RWPE1 (cell line): Measurements from ENCODE around the gene KLF18.

Experiments
- CTCF ChIA-PET: fragments of 350-600 bp; sonication (Branson Sonifier 250); formaldehyde crosslinking; extraction: SDS; loops from one replicate; lab custom pipeline; 2021; lab: Yijun Ruan, JAX
- POLR2A ChIA-PET: fragments of 400-600 bp; formaldehyde crosslinking; extraction: SDS; loops from one replicate; lab custom pipeline; 2020; ENCODE audit warnings: antibody characterized with exemption; ENCODE audit not compliant: low non-redundant PET; lab: Yijun Ruan, JAX
- DNase-seq: peaks from one replicate; pipeline ENCODE4 v3.0.0; 2012; ENCODE audit warnings: low spot score
- H3K27ac ChIP-seq: fragments of 450-650 bp; 2 replicates; pipeline ENCODE4 v1.5.1; 2017
- TF ChIP-seq, protein P1 (sequence below): fragments of 450-650 bp; conservative IDR thresholded peaks from 2 replicates; pipeline ENCODE4 v1.5.1; 2017; ENCODE audit warnings: low read depth, mild to moderate bottlenecking

KLF18 gene

DNA sequence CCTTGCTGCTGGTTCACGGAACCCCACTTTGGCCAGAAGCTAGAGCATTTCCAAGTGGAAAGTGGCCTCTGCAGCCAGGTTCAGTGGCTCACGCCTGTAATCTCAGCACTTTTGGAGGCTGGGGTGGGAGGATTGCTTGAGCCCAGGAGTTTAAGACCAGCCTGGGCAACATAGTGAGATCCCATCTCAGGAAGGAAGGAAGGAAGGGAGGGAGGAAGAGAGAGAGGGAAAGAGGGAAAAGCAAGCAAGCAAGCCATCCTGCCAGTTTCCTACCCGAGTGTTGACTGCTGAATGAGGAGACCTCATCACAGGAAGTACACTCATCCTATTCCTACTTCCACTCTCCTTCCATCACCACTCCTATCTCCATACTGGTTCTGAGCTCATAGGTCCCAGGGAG, 35.6 kb downstream of the KLF18 start:
- TF ChIP-seq, protein P1, sequence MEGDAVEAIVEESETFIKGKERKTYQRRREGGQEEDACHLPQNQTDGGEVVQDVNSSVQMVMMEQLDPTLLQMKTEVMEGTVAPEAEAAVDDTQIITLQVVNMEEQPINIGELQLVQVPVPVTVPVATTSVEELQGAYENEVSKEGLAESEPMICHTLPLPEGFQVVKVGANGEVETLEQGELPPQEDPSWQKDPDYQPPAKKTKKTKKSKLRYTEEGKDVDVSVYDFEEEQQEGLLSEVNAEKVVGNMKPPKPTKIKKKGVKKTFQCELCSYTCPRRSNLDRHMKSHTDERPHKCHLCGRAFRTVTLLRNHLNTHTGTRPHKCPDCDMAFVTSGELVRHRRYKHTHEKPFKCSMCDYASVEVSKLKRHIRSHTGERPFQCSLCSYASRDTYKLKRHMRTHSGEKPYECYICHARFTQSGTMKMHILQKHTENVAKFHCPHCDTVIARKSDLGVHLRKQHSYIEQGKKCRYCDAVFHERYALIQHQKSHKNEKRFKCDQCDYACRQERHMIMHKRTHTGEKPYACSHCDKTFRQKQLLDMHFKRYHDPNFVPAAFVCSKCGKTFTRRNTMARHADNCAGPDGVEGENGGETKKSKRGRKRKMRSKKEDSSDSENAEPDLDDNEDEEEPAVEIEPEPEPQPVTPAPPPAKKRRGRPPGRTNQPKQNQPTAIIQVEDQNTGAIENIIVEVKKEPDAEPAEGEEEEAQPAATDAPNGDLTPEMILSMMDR, result no peak
- no peak overlapping the region for H3K27ac ChIP-seq
- ChIA-PET POLR2A (no interaction called here), CTCF (no interaction called here)
- DNase-seq, result no peak

GRCh38 chr1:44103270-44104131, 37.9 kb downstream of the KLF18 start:
- ChIA-PET POLR2A (no interaction called here), CTCF (no interaction called here)
- no peak for DNase-seq
- no peak overlapping the region for H3K27ac ChIP-seq
- TF ChIP-seq, protein P1, result no peak

DNA sequence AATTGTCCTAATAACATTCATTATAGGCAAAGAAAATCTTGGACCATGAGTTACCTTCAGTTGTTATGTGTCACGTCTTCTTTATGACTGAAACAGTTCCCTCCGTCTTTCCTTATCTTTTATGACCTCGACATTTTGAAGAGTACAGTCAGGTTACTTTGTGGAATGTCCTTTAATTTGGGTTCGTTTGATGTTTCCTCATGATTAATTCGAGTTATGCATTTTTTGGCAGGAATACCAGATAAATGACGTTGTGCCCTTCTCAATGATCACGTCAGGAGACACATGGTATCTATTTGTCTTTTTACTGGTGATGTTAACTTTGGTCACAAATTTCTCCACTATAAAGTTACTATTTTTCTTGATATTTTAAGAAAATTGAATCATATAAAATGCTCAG, 40.1 kb downstream of the KLF18 start:
- ChIA-PET POLR2A (no interaction called here), CTCF (no interaction called here)
- TF ChIP-seq, protein P1, result no peak
- no peak overlapping the region for H3K27ac ChIP-seq
- DNase-seq, result no peak

DNA sequence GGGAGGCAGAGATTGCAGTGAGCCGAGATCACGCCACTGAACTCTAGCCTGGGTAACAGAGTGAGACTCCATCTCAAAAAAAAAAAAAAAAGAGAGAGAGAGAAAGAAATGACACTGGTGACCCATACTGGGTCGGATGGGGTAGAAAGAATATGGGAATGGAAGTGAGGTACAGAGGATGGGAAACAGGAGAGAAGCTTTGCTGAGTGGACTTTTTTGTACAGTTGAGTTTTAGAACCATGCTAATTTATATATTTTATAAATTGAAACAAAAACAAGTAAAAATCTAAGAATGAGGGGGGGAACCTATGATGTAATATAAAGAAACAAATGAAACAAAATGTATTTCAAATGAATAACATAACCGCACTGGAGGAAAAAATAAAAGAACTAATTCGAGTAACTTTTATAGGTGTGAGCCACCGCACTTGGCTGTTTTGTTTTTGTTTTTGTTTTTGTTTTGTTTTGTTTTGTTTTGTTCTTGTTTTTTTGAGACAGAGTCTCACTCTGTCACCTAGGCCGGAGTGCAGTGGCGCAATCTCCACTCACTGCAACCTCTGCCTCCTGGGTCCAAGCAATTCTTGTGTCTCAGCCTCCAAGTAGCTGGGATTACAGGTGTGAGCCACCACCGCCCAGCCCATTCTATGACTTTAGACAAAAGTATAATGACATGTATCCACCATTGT, 41.1 kb downstream of the KLF18 start:
- TF ChIP-seq, protein P1, result no peak
- DNase-seq, result no peak
- CTCF ChIA-PET, result no interaction called here
- no peak overlapping the region for H3K27ac ChIP-seq
- POLR2A ChIA-PET, result no interaction called here

DNA sequence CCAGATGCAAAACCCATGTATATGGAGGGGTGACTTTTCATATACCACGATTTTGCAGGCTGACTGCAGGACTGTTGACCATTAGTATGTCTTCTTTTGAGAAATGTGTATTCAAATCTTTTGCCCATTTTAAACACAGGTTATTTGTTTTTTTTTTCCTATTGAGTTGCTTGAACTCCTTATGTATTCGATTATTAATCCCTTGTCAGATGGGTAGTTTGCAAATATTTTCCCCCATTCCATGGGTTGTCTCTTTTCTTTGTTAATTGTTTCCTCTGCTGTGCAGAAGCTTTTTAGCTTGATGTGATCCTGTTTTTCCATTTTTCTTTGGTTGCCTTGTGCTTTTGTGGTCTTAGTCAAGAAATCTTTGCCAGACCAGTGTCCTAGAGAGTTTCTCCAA, 47.4 kb downstream of the KLF18 start:
- POLR2A ChIA-PET, result no interaction called here
- CTCF ChIA-PET, result no interaction called here
- TF ChIP-seq, protein P1, result no peak
- DNase-seq, result no peak
- no peak overlapping the region for H3K27ac ChIP-seq

DNA sequence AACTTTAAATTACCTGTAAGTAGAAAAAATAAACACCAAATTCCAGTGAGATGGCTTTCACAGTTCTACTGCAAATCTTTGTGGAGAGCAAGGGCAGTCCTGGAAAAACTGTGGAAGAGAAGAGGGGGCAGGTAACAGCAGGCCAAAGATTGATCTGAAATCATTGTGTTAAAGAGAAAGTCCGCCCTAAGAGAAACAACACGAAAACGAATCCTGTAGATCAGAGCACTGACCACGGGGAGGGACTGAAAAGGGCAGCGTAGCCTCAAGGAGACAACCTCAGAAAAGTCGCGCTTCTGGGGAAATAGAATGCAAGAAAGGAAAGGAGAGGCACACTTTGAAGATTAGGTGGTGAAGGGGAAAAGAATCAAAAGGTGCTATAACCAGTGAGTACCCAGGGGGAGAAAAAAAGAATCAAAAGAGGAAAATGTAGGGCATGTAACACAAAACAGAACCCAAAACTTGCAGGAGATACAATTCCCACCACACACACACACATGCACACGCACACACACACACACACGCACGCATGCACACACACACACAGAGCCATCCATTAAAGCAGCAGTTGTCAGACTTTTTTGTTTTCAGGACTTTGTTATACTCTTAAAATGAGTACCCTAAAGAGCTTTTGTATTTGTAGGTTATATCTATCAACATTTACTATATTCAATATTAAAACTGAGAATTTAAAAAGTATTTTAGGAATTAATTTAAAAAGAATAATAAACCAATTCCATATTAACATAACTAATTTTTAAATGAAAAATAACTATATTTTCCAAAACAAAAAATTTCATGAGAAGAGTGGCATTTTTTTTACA, 50.8 kb downstream of the KLF18 start:
- ChIA-PET POLR2A (no interaction called here), CTCF (interaction anchor here (0.7 kb wide), 1 partner anchor 830 kb away, joined by 3 read pairs; no protein-coding TSS in a partner anchor)
- TF ChIP-seq, protein P1, result no peak
- DNase-seq, result no peak
- H3K27ac ChIP-seq, result no peak overlapping the region
